ENCODE measurements around the gene PITRM1. TPM values are rescaled to one million over a fixed set of nuclear protein-coding genes. Genes with fewer than 3 reads are reported as not detected.

Gene PITRM1
- total and polyA plus RNA-seq, 7 donors = 16.6 to 70.3 (median 48.5) TPM

DNA sequence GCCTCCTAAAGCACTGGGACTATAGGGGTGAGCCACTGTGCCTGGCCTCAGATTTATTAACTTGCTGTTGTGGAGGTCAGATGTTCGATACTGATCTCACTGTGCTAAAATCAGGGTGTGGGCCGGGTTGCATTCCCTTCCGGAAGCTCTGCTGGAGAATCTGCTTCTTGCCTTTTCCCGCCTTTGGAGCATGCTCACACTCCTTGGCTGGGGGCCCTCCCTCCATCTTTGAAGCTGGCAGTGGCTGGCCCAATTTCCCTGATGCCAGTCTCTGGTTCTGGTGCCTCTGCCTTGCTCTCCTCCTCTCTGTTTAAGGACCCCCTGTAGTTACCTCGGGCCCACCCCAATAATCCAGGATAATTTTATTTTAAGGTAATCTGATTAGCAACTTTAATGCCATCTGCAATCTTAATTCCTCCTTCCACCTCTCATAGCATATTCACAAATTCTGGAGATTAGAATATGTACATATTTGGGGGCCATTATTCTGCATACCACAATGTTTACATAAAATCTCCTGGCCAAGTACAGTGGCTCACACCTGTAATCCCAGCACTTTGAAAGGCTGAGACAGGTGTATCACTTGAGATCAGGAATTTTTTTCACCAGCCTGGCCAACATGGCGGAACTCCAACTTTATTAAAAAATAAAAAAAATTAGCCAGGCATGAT, 7.9 kb upstream of the PITRM1 start:
- no peaks in the 10 kb centered on the region for H3K4me1 ChIP-seq
- H3K4me3 ChIP-seq = no peak overlapping the region
- intact Hi-C loops (cut with DNase I) = no loop called here
- H3K9me3 ChIP-seq = no peaks in the 10 kb centered on the region
- H3K27ac ChIP-seq = no peak overlapping the region
- TF ChIP-seq POLR2A (IDR thresholded peaks at IDR 0.05) (no peak), POLR2AphosphoS5 (IDR thresholded peaks at IDR 0.05) (no peak), EP300 (IDR thresholded peaks at IDR 0.05) (no peak)
- TF ChIP-seq, protein P1, sequence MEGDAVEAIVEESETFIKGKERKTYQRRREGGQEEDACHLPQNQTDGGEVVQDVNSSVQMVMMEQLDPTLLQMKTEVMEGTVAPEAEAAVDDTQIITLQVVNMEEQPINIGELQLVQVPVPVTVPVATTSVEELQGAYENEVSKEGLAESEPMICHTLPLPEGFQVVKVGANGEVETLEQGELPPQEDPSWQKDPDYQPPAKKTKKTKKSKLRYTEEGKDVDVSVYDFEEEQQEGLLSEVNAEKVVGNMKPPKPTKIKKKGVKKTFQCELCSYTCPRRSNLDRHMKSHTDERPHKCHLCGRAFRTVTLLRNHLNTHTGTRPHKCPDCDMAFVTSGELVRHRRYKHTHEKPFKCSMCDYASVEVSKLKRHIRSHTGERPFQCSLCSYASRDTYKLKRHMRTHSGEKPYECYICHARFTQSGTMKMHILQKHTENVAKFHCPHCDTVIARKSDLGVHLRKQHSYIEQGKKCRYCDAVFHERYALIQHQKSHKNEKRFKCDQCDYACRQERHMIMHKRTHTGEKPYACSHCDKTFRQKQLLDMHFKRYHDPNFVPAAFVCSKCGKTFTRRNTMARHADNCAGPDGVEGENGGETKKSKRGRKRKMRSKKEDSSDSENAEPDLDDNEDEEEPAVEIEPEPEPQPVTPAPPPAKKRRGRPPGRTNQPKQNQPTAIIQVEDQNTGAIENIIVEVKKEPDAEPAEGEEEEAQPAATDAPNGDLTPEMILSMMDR (IDR thresholded peaks at IDR 0.05) = no peak
- H3K27me3 ChIP-seq = no peaks in the 10 kb centered on the region
- no peak for DNase-seq
- no peaks in the 10 kb centered on the region for H3K36me3 ChIP-seq
- 88 to 90% methylated on average over 6 of the region's 6 CpGs for WGBS, 2 donors

DNA sequence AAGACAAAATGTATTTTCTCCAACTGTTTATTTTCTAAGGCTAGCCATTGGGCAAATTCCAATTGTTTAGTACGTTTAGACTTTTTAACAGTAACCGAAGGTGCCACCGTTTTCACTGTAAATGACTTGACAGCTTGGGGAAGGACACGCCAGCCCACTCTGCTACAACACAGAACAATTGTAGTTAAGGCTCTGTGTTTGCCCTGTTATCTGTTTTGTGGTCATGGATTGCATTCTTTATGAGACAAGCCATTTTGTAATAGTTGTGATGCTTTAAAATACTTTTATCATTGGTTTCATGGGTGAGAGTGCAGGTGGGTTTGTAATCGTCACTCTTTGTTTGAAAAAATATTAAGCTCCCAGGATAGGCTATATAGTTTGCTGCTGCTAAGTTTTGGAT, 6.6 kb upstream of the PITRM1 start:
- no peak for TF ChIP-seq EP300 (IDR thresholded peaks at IDR 0.05)
- TF ChIP-seq POLR2A (IDR thresholded peaks at IDR 0.05) = no peak
- TF ChIP-seq POLR2AphosphoS5 (IDR thresholded peaks at IDR 0.05) = no peak
- TF ChIP-seq, protein P1 (IDR thresholded peaks at IDR 0.05) = no peak
- no peaks in the 10 kb centered on the region for H3K9me3 ChIP-seq
- no peaks in the 10 kb centered on the region for H3K36me3 ChIP-seq
- WGBS, 2 donors = 80 to 85% methylated on average over 5 of the region's 5 CpGs
- H3K27ac ChIP-seq = no peak overlapping the region
- H3K4me1 ChIP-seq = no peaks in the 10 kb centered on the region
- no peak for DNase-seq
- no peaks in the 10 kb centered on the region for H3K27me3 ChIP-seq
- no peak overlapping the region for H3K4me3 ChIP-seq
- intact Hi-C loops (cut with DNase I) = no loop called here

DNA sequence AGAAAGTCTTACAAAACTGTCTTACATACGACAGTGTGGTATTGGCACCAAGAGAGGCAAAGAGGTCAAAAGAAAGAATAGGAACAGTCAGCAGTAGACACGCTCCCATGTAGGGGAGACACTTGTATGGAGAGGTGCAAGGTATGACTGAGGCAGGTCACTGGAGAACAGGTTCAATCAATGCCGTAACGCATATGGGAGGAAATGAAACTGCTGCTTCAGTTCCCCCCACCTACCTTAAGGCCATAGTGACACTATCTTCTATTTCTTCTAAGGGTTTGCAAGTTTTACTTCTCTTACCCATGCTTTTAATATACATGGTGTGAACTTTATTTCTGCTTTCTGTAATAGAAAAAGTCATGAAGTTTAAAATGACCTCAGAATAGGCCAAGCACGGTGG, 5.5 kb upstream of the PITRM1 start:
- intact Hi-C loops (cut with DNase I) = no loop called here
- no peaks in the 10 kb centered on the region for H3K36me3 ChIP-seq
- TF ChIP-seq EP300 (IDR thresholded peaks at IDR 0.05) (no peak), POLR2AphosphoS5 (IDR thresholded peaks at IDR 0.05) (no peak), POLR2A (IDR thresholded peaks at IDR 0.05) (no peak)
- TF ChIP-seq, protein P1 (IDR thresholded peaks at IDR 0.05) = no peak
- H3K9me3 ChIP-seq = no peaks in the 10 kb centered on the region
- H3K27me3 ChIP-seq = no peaks in the 10 kb centered on the region
- no peak for DNase-seq
- H3K4me1 ChIP-seq = peaks cover 0 to 4% (median 0%) of the 10 kb centered on the region in 4 donors
- H3K4me3 ChIP-seq = no peak overlapping the region
- H3K27ac ChIP-seq = no peak overlapping the region
- 76 to 92% methylated on average over 5 of the region's 5 CpGs for WGBS, 2 donors

DNA sequence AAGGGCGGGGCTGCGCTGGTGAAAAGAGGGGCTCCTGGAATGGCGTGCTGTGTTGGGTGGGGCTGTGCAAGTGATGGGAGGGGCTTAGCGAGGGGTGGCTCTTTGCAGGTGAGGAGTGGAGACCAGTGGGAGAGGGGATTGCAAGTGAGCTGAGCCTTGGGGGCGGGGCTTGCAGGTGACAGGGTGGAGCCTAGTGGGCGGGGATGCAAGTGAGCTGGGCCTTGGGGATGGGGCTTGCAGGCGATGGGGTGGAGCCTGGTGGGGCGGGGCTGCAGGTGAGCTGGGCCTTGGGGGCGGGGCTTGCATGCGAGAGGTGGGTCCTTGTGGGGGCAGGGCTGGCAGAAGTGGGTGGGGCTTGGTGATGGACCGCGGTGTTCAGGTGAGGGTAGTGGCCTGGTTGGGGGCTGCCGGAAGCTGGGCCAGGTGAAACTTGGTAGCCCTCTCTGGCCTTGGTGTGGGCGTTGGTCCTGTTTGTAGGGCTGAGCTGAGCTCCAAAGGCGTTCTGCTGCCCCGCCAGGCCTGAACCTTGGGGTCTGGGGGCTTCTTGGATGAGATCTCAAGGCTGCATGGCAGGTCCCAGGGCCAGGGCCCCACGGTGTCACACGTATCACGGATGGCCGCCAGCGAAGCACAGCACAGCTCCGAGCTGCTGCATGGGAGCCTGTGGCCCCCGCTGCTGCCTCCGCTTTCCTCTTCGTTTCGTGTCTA, 743 bp upstream of the PITRM1 start:
- H3K36me3 ChIP-seq = peaks cover 0 to 18% (median 12%) of the 10 kb centered on the region in 4 donors
- H3K27ac ChIP-seq = peak overlapping the region; percentile 23 to 91 (median 53)
- no peak for TF ChIP-seq EP300 (IDR thresholded peaks at IDR 0.05)
- TF ChIP-seq, protein P1 (IDR thresholded peaks at IDR 0.05) = no peak
- no peak for TF ChIP-seq POLR2AphosphoS5 (IDR thresholded peaks at IDR 0.05)
- no peak for TF ChIP-seq POLR2A (IDR thresholded peaks at IDR 0.05)
- DNase-seq = no peak
- H3K4me3 ChIP-seq = peak overlapping the region; percentile 71 to 90 (median 84)
- peaks cover 0 to 12% (median 10%) of the 10 kb centered on the region in 4 donors for H3K4me1 ChIP-seq
- 39 to 49% methylated on average over 26 of the region's 26 CpGs for WGBS, 2 donors
- H3K27me3 ChIP-seq = no peaks in the 10 kb centered on the region
- intact Hi-C loops (cut with DNase I) = no loop called here
- H3K9me3 ChIP-seq = no peaks in the 10 kb centered on the region
